Rectal smooth muscle tissue (tissue), 1 donor: Measurements from ENCODE around the gene RALGAPA2.

ENCODE experiments used
- H3K27ac ChIP-seq: one replicate; pipeline ENCODE4 v1.7.0; 2013; ENCODE audit warnings: low read depth, low read length, inconsistent platforms
- H3K27me3 ChIP-seq: one replicate; pipeline ENCODE4 v1.7.0; 2013; ENCODE audit warnings: low read length; ENCODE audit not compliant: control insufficient read depth, insufficient read depth
- H3K36me3 ChIP-seq: one replicate; pipeline ENCODE4 v1.7.0; 2013; ENCODE audit warnings: low read length; ENCODE audit not compliant: control insufficient read depth, insufficient read depth
- H3K4me1 ChIP-seq: one replicate; pipeline ENCODE4 v1.7.0; 2013; ENCODE audit warnings: low read length; ENCODE audit not compliant: control insufficient read depth, insufficient read depth
- H3K4me3 ChIP-seq: one replicate; pipeline ENCODE4 v1.7.0; 2013; ENCODE audit warnings: low read length
- H3K9ac ChIP-seq: one replicate; pipeline ENCODE4 v1.7.0; 2013; ENCODE audit warnings: low read length

Gene RALGAPA2

GRCh38 chr20:20665606-20666332, 46.7 kb downstream of the RALGAPA2 start:
- no peak overlapping the region for H3K4me3 ChIP-seq
- H3K4me1 ChIP-seq = no peaks in the 10 kb centered on the region
- H3K36me3 ChIP-seq = no peaks in the 10 kb centered on the region
- H3K27me3 ChIP-seq = no peaks in the 10 kb centered on the region
- no peak overlapping the region for H3K27ac ChIP-seq
- no peak overlapping the region for H3K9ac ChIP-seq

DNA sequence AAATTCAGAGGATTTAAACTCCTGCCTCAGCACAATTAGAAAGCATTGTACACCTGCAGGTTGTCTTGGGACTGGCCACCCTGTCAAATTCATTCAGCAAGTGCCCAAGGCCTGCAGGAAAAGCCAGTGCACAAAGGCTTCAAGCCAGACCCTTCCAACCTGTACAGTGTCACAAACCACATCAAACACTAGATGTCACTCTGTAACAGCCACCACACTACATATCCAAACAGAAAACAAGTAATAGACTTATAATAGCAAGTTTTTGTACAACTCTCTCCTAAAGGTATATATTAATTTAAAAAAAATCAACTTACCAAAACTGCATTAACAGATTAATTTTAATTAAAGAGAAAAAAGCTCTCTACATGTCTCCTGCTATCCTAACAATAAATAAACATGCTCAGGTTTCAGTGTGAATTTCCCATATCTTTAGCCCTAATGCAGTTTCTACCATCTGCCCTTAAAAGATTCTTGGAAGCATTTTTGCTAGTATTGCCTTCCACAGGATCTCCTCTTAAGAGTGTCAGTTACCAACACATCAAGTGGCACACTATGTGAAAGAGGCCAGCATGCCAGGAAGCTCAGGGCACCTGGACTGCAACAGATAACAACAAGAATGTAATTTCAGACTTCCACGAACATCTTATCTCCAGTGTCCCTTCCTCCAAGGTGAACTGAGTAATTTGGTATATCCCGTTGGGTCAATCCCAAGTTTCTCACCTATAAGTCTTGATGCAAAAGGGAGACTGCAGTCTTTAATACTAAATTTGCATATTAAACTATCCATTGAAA, 47.5 kb downstream of the RALGAPA2 start:
- no peaks in the 10 kb centered on the region for H3K36me3 ChIP-seq
- H3K4me1 ChIP-seq = no peaks in the 10 kb centered on the region
- H3K27ac ChIP-seq = no peak overlapping the region
- no peaks in the 10 kb centered on the region for H3K27me3 ChIP-seq
- no peak overlapping the region for H3K4me3 ChIP-seq
- H3K9ac ChIP-seq = no peak overlapping the region

GRCh38 chr20:20663841-20664240, 48.6 kb downstream of the RALGAPA2 start:
- H3K4me3 ChIP-seq = no peak overlapping the region
- H3K36me3 ChIP-seq = no peaks in the 10 kb centered on the region
- no peak overlapping the region for H3K9ac ChIP-seq
- H3K27me3 ChIP-seq = no peaks in the 10 kb centered on the region
- no peaks in the 10 kb centered on the region for H3K4me1 ChIP-seq
- no peak overlapping the region for H3K27ac ChIP-seq

DNA sequence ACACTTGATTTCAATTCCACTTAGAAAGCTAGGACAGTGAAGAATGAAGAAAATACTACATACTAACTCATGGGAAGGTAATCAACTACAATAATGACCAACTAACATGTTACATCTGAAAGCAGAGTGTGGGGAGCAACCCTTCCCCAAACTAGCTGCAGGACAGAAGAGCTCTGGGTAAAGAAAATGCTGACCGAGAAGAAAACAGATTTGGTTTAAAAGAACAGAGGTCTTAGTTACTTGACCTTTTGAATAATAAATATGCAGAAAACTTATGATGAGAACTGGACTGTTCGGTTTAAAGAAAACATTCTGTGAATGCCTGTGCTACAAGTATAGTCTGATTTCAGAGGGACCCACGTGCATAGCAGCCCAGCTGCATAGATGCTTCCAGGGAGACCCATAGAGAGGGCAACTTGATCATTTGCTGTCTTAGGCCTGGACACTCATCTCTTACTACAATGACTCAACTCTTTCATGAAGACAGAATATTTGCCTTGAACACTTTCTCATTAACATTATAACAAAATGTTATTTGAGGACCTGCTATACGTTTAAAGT, 53.5 kb downstream of the RALGAPA2 start:
- Histone ChIP-seq H3K9ac (no peak overlapping the region), H3K27ac (no peak overlapping the region), H3K36me3 (peaks cover 3% of the 10 kb centered on the region), H3K4me1 (no peaks in the 10 kb centered on the region), H3K27me3 (no peaks in the 10 kb centered on the region), H3K4me3 (no peak overlapping the region)

- H3K9ac ChIP-seq = no peak overlapping the region
- no peak overlapping the region for H3K27ac ChIP-seq
- no peak overlapping the region for H3K4me3 ChIP-seq
- H3K27me3 ChIP-seq = no peaks in the 10 kb centered on the region
- no peaks in the 10 kb centered on the region for H3K4me1 ChIP-seq
- peaks cover 3% of the 10 kb centered on the region for H3K36me3 ChIP-seq
Observed at GRCh38 chr20:20658123-20658522, 54.3 kb downstream of the RALGAPA2 start.

- peaks cover 3% of the 10 kb centered on the region for H3K36me3 ChIP-seq
- H3K4me3 ChIP-seq = no peak overlapping the region
- no peaks in the 10 kb centered on the region for H3K27me3 ChIP-seq
- no peak overlapping the region for H3K9ac ChIP-seq
- H3K27ac ChIP-seq = no peak overlapping the region
- H3K4me1 ChIP-seq = no peaks in the 10 kb centered on the region
Observed at GRCh38 chr20:20657092-20657491, 55.4 kb downstream of the RALGAPA2 start.

DNA sequence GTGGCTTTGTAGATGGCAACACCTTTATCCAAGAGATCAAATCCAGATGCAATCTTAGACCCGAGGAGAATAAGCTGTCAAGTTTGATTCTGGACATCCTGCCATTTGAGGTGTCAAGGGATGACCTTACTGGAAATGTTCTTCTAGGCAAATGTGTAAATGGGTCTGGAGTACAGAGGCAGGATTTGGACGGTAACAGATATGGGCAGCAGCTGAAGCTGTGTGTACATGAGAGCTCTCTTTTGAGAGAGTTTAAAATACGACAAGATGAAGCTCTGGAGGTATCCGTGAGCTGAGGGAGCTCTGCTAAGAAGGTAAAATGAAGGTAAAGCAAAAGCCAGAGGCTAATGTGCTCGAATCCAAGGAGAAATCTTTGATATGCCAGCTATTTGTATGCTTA, 56.6 kb downstream of the RALGAPA2 start:
- no peak overlapping the region for H3K27ac ChIP-seq

GRCh38 chr20:20649945-20650344, 62.5 kb downstream of the RALGAPA2 start:
- H3K4me1 ChIP-seq = no peaks in the 10 kb centered on the region
- H3K4me3 ChIP-seq = no peak overlapping the region
- H3K9ac ChIP-seq = no peak overlapping the region
- no peaks in the 10 kb centered on the region for H3K27me3 ChIP-seq
- no peak overlapping the region for H3K27ac ChIP-seq
- no peaks in the 10 kb centered on the region for H3K36me3 ChIP-seq

More for the DNA sequence above, 56.6 kb downstream of the RALGAPA2 start:
- H3K4me1 ChIP-seq = no peaks in the 10 kb centered on the region
- H3K4me3 ChIP-seq = no peak overlapping the region
- peaks cover 3% of the 10 kb centered on the region for H3K36me3 ChIP-seq
- H3K27me3 ChIP-seq = no peaks in the 10 kb centered on the region
- H3K9ac ChIP-seq = no peak overlapping the region

DNA sequence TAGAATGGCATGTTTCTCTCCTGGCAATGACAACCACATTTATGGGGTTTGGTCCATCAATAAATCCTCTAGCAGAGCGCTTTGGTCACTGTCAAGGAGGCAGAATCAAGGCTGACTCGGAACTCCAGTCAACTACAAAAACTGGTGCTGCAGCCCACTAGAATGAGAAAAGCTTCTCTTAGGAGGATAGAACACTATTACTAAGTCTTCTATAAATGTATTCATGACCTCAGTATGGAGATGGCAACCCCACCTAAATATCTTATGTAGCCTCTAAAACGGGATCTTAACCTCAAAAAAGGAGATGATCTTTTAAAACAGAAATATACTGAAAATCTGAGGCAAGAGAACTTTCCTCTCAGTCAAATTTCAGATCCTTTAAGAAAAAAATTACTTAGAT, 68.5 kb downstream of the RALGAPA2 start:
- peaks cover 8% of the 10 kb centered on the region for H3K36me3 ChIP-seq
- no peak overlapping the region for H3K4me3 ChIP-seq
- H3K9ac ChIP-seq = no peak overlapping the region
- H3K27me3 ChIP-seq = no peaks in the 10 kb centered on the region
- H3K4me1 ChIP-seq = no peaks in the 10 kb centered on the region
- H3K27ac ChIP-seq = no peak overlapping the region

- H3K4me1 ChIP-seq = no peaks in the 10 kb centered on the region
- H3K9ac ChIP-seq = no peak overlapping the region
- H3K27me3 ChIP-seq = no peaks in the 10 kb centered on the region
- H3K27ac ChIP-seq = no peak overlapping the region
- no peak overlapping the region for H3K4me3 ChIP-seq
- H3K36me3 ChIP-seq = peaks cover 8% of the 10 kb centered on the region
Observed at GRCh38 chr20:20641783-20642182, 70.7 kb downstream of the RALGAPA2 start.

DNA sequence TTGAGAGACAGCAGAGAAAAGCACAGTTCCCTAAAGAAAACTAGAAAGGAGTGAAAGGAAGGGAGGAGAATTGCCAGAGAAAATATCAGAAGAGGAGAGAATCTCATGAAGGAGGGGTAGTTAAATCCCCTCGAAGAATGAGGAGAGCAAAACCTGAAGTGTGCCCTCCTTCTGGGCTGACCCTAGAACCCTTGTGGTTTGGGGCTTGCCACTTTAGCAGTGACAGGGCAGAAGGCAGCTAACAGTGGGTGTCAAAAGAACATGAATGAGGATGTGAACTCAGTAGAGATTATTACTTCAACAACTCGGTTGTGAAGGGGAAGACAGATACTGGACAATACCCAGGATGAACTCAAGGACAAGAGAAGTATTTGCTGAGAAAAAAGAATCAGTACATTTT, 73.6 kb downstream of the RALGAPA2 start:
- Histone ChIP-seq H3K4me1 (no peaks in the 10 kb centered on the region), H3K36me3 (peaks cover 12% of the 10 kb centered on the region), H3K4me3 (no peak overlapping the region)

GRCh38 chr20:20637998-20638725, 74.3 kb downstream of the RALGAPA2 start:
- H3K9ac ChIP-seq = no peak overlapping the region
- peaks cover 12% of the 10 kb centered on the region for H3K36me3 ChIP-seq
- H3K27me3 ChIP-seq = no peaks in the 10 kb centered on the region
- H3K4me1 ChIP-seq = no peaks in the 10 kb centered on the region
- H3K4me3 ChIP-seq = no peak overlapping the region
- H3K27ac ChIP-seq = no peak overlapping the region

More for the DNA sequence above, 73.6 kb downstream of the RALGAPA2 start:
- H3K9ac ChIP-seq = no peak overlapping the region
- no peaks in the 10 kb centered on the region for H3K27me3 ChIP-seq
- no peak overlapping the region for H3K27ac ChIP-seq
